C4-2B (cell line): ENCODE results near the gene MACIR.

ENCODE experiments used
- ZFX ChIP-seq: fragments of 450-650 bp; IDR thresholded peaks from 2 replicates; pipeline ENCODE4 v1.6.1; 2017
- TF ChIP-seq, protein P1 (sequence below): fragments of 450-650 bp; conservative IDR thresholded peaks from 2 replicates; pipeline ENCODE4 v1.5.1; 2017; ENCODE audit warnings: mild to moderate bottlenecking

DNA sequence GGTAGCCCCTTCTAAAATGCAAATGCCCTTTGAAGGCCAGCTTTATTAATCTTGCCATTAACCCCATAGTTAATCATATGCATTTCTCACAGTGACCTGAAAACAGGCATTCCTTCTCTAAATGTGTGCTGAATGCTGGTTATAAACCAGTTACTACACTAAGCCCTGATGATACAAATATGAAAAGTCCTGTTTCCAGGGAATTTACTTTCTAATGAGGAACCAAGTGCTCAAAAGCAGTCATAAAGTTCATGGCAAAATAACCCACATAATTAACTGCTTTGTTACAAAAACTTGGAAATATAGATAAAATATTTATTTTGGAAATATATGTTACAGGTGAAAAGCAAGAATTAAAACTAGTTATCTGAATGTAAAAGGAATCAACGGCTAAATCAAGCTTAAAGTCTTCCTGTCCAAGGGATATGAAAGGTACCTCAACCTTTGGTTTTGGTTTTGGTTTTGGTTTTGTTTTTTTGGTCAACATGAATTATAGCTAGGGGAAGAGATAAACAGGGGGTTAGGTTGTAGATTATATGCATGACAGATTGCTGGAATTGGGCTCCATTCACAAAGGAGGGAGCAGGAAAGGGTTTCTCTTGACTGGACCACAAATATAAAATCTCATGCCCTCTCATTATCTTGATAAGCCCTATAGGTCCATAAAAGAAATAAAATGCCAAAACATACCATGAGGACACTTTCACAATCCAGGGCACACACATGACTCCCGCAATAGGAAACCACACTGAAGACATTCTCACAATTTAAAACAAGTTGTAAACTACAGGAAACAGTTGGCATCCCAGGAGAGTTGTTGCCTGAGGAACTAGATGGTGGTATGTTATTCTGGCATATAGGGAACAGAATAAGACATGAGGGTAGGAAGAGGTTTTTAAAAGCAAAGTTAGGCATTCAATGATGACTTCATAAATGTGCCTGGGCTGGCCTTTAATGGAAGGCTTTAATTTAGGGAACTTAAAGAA is 46.7 kb upstream of the MACIR start:
- TF ChIP-seq, protein P1, sequence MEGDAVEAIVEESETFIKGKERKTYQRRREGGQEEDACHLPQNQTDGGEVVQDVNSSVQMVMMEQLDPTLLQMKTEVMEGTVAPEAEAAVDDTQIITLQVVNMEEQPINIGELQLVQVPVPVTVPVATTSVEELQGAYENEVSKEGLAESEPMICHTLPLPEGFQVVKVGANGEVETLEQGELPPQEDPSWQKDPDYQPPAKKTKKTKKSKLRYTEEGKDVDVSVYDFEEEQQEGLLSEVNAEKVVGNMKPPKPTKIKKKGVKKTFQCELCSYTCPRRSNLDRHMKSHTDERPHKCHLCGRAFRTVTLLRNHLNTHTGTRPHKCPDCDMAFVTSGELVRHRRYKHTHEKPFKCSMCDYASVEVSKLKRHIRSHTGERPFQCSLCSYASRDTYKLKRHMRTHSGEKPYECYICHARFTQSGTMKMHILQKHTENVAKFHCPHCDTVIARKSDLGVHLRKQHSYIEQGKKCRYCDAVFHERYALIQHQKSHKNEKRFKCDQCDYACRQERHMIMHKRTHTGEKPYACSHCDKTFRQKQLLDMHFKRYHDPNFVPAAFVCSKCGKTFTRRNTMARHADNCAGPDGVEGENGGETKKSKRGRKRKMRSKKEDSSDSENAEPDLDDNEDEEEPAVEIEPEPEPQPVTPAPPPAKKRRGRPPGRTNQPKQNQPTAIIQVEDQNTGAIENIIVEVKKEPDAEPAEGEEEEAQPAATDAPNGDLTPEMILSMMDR, result no peak
- no peak for TF ChIP-seq ZFX
